Activated CD4-positive, alpha-beta T cell treated with anti-CD3 and anti-CD28 coated beads, Interleukin-2, amount 50 U/mL, for 1 hour (primary cell): Measurements from ENCODE around the gene KLF4.

ENCODE experiments used
- DNase-seq: peaks from one replicate; pipeline ENCODE4 v3.0.0-alpha.2; 2020

Gene KLF4

GRCh38 chr9:107447081-107447480, 42.5 kb downstream of the KLF4 start:
- DNase-seq: no peak

- DNase-seq: no peak
Observed at GRCh38 chr9:107446491-107446890, 43.1 kb downstream of the KLF4 start.

GRCh38 chr9:107443786-107444185, 45.8 kb downstream of the KLF4 start:
- no peak for DNase-seq

GRCh38 chr9:107439991-107440456, 49.5 kb downstream of the KLF4 start:
- no peak for DNase-seq

GRCh38 chr9:107438211-107439031, 51.1 kb downstream of the KLF4 start:
- DNase-seq: no peak

- no peak for DNase-seq
Observed at GRCh38 chr9:107437716-107438115, 51.9 kb downstream of the KLF4 start.

GRCh38 chr9:107435415-107435814, 54.2 kb downstream of the KLF4 start:
- DNase-seq: no peak
